MM.1S (cell line): ENCODE data around the gene SERTAD2.
A peak's percentile ranks its signal among the peaks of the same experiment; 100 is the strongest.

ENCODE experiments used
- DNase-seq: peaks from one replicate; pipeline ENCODE4 v3.0.0-alpha.2; 2015
- H2AFZ ChIP-seq: fragments of 300-600 bp; sonication (generic); 2 replicates; pipeline ENCODE4 v1.6.0; 2016; ENCODE audit warnings: antibody characterized with exemption, low read length
- H3F3A ChIP-seq: fragments of 300-600 bp; sonication (generic); 2 replicates; pipeline ENCODE4 v1.6.1; 2016; ENCODE audit warnings: mild to moderate bottlenecking, antibody characterized with exemption, low read length, moderate library complexity, mixed read lengths; ENCODE audit not compliant: insufficient read depth
- H3K27ac ChIP-seq: fragments of 300-600 bp; sonication (generic); 2 replicates; pipeline ENCODE4 v1.5.1; 2016; ENCODE audit warnings: mild to moderate bottlenecking, low read length
- H3K27me3 ChIP-seq: fragments of 300-600 bp; sonication (generic); replicated peaks from 2 replicates; pipeline ENCODE4 v1.6.0; 2016; ENCODE audit warnings: low read length; ENCODE audit not compliant: insufficient read depth
- H3K36me3 ChIP-seq: fragments of 300-600 bp; sonication (generic); replicated peaks from 2 replicates; pipeline ENCODE4 v1.6.1; 2016; ENCODE audit warnings: mild to moderate bottlenecking, low read length, mixed read lengths; ENCODE audit not compliant: insufficient read depth
- H3K4me1 ChIP-seq: fragments of 300-600 bp; sonication (generic); 2 replicates; pipeline ENCODE4 v1.6.1; 2016; ENCODE audit warnings: low read length, mixed read lengths
- H3K4me2 ChIP-seq: fragments of 300-600 bp; sonication (generic); 2 replicates; pipeline ENCODE4 v1.6.0; 2016; ENCODE audit warnings: low read depth, low read length
- H3K4me3 ChIP-seq: fragments of 300-600 bp; sonication (generic); 2 replicates; pipeline ENCODE4 v1.5.1; 2016; ENCODE audit warnings: low read length, mixed read lengths
- H3K79me2 ChIP-seq: fragments of 300-600 bp; sonication (generic); 2 replicates; pipeline ENCODE4 v1.6.1; 2016; ENCODE audit warnings: mixed run types, low read length, mixed read lengths
- H3K9ac ChIP-seq: fragments of 300-600 bp; sonication (generic); 2 replicates; pipeline ENCODE4 v1.6.1; 2016; ENCODE audit warnings: low read length, mixed read lengths
- H3K9me2 ChIP-seq: fragments of 300-600 bp; sonication (generic); replicated peaks from 2 replicates; pipeline ENCODE4 v1.6.1; 2016; ENCODE audit warnings: mild to moderate bottlenecking, low read length, mixed read lengths; ENCODE audit not compliant: insufficient read depth
- H3K9me3 ChIP-seq: fragments of 300-600 bp; sonication (generic); replicated peaks from 2 replicates; pipeline ENCODE4 v1.6.1; 2016; ENCODE audit warnings: mild to moderate bottlenecking, low read length, mixed read lengths; ENCODE audit not compliant: insufficient read depth
- H4K20me1 ChIP-seq: fragments of 300-600 bp; sonication (generic); 2 replicates; pipeline ENCODE4 v1.6.1; 2016; ENCODE audit warnings: mild to moderate bottlenecking, low read length, moderate library complexity, mixed read lengths; ENCODE audit not compliant: insufficient read depth
- CTCF ChIP-seq: fragments of 300-600 bp; sonication (generic); IDR thresholded peaks from 2 replicates; pipeline ENCODE4 v1.5.1; 2016; ENCODE audit warnings: antibody characterized with exemption, low read length, mixed read lengths
- EZH2 ChIP-seq: fragments of 300-600 bp; sonication (generic); optimal IDR thresholded peaks from 2 replicates; pipeline ENCODE3; 2017; ENCODE audit warnings: low read depth, mild to moderate bottlenecking, antibody characterized with exemption, low read length, mixed read lengths
- EZH2phosphoT487 ChIP-seq: fragments of 300-600 bp; sonication (generic); IDR thresholded peaks from 2 replicates; pipeline ENCODE4 v1.6.1; 2018; ENCODE audit warnings: antibody characterized with exemption, low read length

SERTAD2 gene

DNA sequence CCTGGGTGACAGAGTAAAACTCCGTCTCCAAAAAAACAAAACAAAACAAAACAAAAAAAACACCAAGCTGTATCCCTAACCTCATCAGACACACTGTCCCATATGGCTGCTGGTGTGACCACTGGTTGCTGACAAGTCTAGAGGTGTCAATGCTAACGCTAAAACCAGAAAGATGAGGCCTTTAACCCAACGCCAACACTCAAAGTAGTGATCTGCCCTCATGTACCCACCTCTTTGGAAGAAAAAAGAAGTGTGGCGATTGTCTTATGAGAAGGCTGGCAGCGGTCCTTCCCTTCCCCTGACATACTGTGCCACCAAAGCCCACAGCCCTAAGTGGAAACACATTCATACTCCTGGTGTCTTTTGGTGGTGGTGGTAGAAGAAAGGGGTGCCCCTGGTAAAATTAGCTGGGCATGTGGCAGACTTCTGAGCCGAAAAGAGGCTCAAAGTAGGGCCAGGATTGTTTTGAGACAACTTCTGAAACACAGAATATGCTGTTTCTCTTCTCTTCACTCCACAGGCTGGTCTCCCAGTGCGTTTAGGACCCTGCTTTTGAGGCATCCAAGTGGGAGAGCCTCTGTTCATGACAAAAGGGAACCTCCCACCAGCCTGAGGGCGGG, 9.8 kb downstream of the SERTAD2 start:
- Histone ChIP-seq H4K20me1 (peaks cover 14% of the 10 kb centered on the region; the same call in 1 of the 2 replicates), H3K27ac (peak overlapping the region; percentile 88), H3K79me2 (peaks cover 100% of the 10 kb centered on the region)

DNA sequence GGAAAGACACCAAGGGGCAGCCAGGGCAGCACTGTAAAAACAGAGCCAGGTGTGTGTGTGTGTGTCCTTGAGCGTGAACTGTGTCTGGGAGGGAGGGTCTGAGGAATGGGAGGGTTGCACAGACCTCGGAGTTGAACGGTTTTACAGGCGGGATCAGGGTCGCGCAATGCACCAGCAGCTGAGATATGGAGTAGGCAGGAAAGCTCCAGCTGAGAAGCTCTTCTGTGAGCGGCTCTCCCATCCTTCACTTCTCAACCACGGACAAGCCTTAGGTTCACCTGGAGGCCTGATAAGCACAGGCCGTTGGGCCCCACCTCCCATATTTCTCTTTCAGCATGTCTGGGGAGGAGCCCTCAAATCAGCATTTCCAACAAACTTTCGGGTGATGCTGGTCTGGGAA, 12.1 kb downstream of the SERTAD2 start:
- Histone ChIP-seq H3K9me2 (no peaks in the 10 kb centered on the region), H3K9ac (no peak overlapping the region), H3K4me3 (no peak overlapping the region), H3K9me3 (no peaks in the 10 kb centered on the region), H2AFZ (no peak overlapping the region), H3K27ac (no peak overlapping the region; the same call in 1 of the 2 replicates), H3K36me3 (no peaks in the 10 kb centered on the region), H3F3A (peaks cover 56% of the 10 kb centered on the region), H3K4me2 (no peak overlapping the region; the same call in 1 of the 2 replicates), H3K4me1 (peaks cover 69% of the 10 kb centered on the region), H3K79me2 (peaks cover 90% of the 10 kb centered on the region), H4K20me1 (no peaks in the 10 kb centered on the region), H3K27me3 (no peaks in the 10 kb centered on the region)
- no peak for DNase-seq
- TF ChIP-seq EZH2phosphoT487 (no peak), EZH2 (no peak), CTCF (no peak)

More for the DNA sequence above, 9.8 kb downstream of the SERTAD2 start:
- Histone ChIP-seq H3K9ac (peak overlapping the region; percentile 77), H2AFZ (peak overlapping the region; percentile 5; the same call in 1 of the 2 replicates), H3K27me3 (no peaks in the 10 kb centered on the region), H3K4me1 (peaks cover 54% of the 10 kb centered on the region), H3K9me3 (no peaks in the 10 kb centered on the region), H3K4me2 (peak overlapping the region; percentile 85), H3K36me3 (no peaks in the 10 kb centered on the region), H3K4me3 (peak overlapping the region; percentile 63), H3K9me2 (no peaks in the 10 kb centered on the region), H3F3A (peaks cover 40% of the 10 kb centered on the region)
- TF ChIP-seq CTCF (no peak), EZH2 (no peak), EZH2phosphoT487 (no peak)
- DNase-seq = no peak

DNA sequence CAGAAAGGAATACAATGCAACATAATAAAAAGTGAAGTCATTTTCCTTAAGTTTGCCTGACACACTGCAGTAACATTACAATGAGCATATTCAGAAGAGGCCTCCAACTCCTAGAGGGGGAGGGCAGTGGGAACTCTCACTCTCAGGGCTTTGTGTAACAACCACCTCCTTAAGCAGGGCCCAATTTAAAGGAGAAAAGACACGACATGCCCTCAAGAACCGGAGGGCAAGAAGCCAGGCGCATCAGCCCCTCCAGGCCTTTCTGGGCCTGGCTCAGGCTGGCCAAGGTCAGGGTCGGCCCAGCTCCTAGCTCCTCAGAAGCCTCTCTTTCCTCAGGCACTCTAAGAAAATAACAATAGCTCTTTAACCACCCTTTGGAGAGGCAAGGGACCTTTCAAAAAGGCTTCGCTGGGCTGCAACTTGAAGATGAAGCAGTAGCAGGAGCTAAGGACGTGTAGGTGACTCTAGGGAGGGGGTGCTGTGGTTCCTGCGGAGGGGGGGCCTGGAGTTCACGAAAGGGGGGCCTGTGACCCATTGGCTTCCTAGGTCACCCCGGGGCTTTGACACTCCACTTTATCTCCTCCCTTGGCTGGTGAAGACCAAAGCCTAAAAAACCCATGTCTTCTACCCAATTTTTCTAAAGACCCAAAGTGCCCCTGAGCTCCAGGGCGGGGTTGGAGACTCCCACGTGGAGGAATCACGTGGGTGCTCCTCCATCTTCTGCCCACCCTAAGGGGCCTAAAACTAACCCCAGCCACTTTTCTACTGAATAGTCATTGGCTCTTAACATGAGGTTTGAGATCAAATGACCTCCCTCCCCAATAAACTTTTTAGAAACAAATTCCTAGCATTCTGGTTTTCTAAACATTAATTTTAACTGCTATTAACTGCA, 13.3 kb downstream of the SERTAD2 start:
- no peaks in the 10 kb centered on the region for H3K27me3 ChIP-seq
- no peaks in the 10 kb centered on the region for H4K20me1 ChIP-seq
- H3K9me3 ChIP-seq = no peaks in the 10 kb centered on the region
- H3K9me2 ChIP-seq = no peaks in the 10 kb centered on the region
- H3K36me3 ChIP-seq = peaks cover 6% of the 10 kb centered on the region; the same call in 1 of the 2 replicates
- peak overlapping the region; percentile 14; the same call in 1 of the 2 replicates for H3K9ac ChIP-seq
- TF ChIP-seq EZH2 (no peak), CTCF (no peak), EZH2phosphoT487 (no peak)
- peak overlapping the region; percentile 100; the same call in 1 of the 2 replicates for H3K27ac ChIP-seq
- H3K79me2 ChIP-seq = peaks cover 86% of the 10 kb centered on the region
- H3K4me2 ChIP-seq = peak overlapping the region; percentile 93; the same call in 1 of the 2 replicates
- H3K4me1 ChIP-seq = peaks cover 76% of the 10 kb centered on the region
- H2AFZ ChIP-seq = no peak overlapping the region
- peaks cover 60% of the 10 kb centered on the region for H3F3A ChIP-seq
- H3K4me3 ChIP-seq = no peak overlapping the region
- DNase-seq = no peak
